HG02623 (cell line): Measurements from ENCODE around the gene ZNF771.

Experiments
- ATAC-seq: cut with Tn5 transposase; IDR thresholded peaks from one replicate; pipeline ENCODE4 v1.9.1; 2021; ENCODE audit warnings: moderate library complexity; ENCODE audit not compliant: unreplicated experiment

The ZNF771 gene

DNA sequence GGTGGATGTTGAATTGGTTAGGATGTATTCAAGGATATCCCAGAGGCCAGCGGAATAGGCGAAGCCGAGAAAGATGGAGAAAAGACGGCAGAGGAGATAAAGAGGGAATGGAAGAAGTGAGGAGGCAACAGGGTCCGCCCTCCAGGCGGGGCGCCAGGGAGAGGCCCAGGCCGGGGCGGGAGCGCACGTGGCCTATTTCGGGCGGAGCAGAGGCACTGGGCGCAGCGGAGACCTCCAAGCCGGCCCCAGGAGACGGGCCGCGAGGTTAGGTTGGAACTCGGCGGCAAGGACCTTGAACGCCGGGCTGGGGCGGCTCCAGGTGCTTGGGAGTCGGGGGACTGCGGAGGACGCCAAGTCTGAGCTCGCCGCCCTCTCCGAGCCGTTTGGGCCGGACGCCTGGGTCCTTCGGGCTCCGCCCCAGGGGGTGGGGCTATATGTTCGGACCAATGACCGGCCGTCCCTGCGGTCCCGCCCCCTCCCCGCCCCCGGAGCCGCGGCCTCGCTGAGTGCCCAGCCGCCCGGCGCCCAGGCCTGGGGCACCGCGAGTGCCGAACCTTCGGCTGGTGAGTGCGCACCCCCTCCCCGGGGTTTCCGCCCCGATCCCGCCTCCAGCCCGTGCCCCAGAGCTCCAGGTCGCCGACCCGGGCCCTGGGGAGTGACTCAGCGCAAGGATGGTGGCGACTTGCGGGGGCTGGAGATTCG lies at the start of gene ZNF771:
Gene ZNF771, plus strand, starts transcription at position 505 of the 702 bp plus-strand sequence. CDS start 448 bp downstream, outside the sequence.
- ATAC-seq: peak; percentile 80

DNA sequence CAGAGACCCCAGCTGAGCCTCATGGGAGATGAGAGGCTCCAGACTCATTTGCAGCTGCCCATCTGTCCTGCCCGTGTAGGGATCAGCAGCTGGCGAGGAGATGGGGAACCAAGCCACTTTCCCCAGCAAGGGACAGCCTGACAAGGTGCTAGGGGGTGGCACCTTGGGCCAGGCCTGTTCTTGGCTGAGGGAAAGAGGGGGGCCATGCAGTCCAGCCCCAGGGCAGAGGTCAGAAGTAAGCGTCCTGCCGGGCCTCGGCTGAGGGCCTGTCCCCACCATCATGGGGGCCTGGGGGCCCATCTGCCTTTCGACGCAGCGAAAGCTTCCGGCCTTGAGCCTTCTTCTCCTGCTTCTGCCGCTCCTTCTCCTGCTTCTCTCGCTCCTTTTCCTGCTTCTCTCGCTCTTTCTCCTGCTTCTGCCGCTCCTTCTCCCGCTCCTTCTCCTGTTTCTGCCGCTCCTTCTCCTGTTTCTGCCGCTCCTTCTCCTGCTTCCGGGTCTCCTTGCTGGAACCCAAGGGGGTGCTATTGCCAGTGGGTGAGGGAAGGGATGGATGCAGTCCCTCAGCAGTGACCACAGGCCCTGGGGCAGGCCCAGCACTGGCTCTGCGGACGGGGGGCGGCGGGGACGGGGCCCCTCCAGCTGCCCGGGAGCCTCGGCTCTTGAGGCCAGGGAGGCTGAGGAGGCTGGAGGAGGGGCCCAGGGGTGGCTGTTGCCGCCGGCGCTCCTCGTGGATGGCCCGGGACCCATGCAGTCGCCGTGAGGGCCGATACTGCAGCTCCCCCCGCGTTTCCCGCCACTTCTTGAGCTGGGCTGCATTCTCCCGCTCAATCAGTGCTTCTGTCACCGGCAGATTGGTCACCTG lies 49.5 kb upstream of the ZNF771 start:
- ATAC-seq: no peak

- no peak for ATAC-seq
These were observed 48.8 kb upstream of the ZNF771 start for GRCh38 chr16:30358577-30358936.

- no peak for ATAC-seq
These were observed 48.2 kb upstream of the ZNF771 start for GRCh38 chr16:30358990-30359870.

- ATAC-seq: no peak
These were observed 47.6 kb upstream of the ZNF771 start for GRCh38 chr16:30359871-30360170.

- ATAC-seq: no peak
These were observed 46.2 kb upstream of the ZNF771 start for GRCh38 chr16:30361180-30361579.

GRCh38 chr16:30365200-30365599 lies 42.2 kb upstream of the ZNF771 start:
- ATAC-seq: no peak

DNA sequence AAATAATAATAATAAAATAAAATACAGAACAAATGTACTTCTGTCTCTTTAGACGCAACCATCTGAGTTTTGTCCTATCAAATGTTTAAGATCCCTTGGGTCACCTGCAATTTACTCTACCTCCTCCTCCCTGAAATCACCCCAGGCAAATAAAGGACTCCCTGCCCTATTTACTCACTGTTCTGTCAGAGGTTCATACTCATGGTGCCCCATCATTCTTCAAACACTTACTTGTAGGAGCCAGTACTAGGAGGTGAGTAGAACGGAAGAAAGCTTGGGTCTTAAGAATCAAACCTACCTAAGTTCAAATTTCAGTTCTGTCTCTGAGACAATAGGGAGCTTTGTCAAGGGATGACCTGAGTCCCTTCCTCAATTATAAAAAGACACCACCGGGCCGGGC lies 40.9 kb upstream of the ZNF771 start:
- no peak for ATAC-seq

DNA sequence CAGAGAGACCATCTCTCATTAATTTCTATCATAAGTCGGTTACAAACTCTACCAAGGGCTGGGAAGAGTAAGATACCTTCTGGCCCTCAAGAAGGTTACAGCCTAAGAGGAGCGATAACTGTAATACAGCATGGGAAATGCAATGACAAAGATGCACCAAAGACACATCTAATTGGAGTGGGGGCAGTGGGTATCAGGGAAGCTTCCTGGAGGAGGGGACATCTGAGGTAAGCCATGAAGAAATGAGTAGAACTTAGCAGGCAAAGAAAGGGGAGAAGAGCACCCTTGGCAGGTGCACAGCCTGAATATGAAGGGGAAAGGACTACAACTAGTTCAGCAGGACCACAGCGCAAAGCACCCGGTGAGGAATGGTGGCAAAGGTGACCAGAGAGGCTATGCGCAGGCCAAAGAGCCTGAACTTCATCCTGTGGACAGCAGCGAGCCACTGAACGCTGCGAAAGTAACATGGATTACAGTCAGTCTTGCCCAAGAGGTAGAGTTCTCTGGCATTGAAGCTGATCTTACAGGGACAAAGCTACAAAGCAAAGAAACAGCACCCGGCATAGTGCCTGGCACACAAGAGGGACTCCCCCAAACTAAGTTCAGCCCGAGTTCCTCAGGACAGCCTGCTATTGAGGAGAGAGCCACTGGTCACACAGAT lies 39.9 kb upstream of the ZNF771 start:
- no peak for ATAC-seq

GRCh38 chr16:30368122-30368791 lies 39.1 kb upstream of the ZNF771 start:
- no peak for ATAC-seq

DNA sequence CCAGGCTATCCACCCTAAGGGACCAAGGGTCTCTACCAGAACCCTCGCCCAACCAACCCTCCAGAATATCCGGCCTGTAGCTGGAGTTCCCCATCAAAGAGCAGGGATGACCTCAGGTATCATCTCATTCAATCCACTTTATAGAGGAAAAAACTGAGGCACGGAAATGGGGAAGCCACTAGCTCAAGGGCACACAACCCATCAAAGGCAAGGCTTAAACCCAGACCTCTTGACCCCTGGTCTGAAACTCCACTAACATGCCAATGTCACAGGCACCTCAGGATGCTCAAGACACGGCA lies 38.7 kb upstream of the ZNF771 start:
- ATAC-seq: no peak

DNA sequence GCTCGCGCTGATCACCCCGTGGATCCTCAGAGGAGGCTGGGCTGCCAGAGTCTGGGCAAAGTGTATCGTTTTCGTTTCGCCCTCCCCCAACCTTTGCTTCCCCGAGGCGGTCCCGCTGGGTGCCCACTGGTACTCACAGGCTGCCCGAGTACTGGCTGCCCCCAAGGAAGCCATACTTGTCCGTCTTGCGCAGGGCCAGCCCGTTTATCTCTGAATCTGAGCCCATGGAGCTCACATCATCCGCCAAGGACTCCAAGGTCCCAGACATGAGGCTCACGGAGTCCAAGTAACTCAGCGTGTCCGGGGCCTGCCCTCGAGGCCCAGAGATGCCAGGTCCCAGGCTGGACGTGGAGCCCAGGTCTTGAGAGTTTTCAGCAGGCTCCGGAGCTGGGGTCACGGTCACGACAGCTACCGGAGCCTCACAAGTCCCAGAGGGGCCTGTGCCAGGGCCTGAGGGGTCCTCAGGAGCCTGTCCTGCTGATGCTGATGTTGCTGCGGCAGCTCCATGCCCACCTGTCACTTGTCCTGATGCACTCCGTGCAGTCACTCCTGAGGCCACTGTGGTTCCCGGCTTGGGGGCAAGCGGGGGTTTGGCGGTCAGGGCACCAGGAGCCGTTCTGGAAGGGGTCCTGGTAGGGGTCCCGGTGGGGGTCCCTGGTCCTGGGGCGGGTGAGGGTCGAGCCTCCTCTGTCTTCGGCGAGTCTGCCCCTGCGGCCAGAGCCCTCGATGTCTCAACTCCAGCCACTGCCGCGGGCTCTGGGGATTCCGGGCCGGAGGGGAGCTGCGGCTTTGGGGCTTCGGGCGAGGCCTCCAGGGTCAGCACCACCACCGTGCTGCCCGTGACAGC lies 38.1 kb upstream of the ZNF771 start:
- no peak for ATAC-seq

DNA sequence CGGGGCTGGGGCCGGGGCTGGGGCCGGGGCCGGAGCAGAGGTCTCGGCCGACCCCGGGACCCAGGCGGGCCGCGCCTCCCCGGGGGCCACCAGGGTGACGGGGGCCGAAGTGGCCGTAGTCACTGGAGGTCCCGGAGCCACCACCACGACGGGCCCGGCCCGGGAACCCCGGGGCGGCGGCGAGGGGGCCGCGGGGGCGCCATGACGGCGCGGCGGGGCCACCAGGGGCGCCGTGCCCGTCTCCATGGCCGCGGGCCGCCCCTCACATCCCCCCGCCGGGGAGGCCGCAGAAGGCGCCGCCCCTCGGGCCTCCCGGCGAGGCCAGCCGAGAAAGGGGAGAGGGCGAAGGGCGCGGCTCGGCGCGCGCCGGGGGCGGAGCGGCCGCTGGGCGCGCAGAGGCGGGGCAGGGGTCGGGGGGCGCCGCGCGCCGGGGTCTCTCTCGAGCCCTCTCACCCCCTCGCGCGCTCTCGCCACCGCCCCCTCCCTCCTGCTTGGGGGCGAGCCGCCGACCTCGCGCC lies 37.4 kb upstream of the ZNF771 start:
- peak; percentile 3 for ATAC-seq

DNA sequence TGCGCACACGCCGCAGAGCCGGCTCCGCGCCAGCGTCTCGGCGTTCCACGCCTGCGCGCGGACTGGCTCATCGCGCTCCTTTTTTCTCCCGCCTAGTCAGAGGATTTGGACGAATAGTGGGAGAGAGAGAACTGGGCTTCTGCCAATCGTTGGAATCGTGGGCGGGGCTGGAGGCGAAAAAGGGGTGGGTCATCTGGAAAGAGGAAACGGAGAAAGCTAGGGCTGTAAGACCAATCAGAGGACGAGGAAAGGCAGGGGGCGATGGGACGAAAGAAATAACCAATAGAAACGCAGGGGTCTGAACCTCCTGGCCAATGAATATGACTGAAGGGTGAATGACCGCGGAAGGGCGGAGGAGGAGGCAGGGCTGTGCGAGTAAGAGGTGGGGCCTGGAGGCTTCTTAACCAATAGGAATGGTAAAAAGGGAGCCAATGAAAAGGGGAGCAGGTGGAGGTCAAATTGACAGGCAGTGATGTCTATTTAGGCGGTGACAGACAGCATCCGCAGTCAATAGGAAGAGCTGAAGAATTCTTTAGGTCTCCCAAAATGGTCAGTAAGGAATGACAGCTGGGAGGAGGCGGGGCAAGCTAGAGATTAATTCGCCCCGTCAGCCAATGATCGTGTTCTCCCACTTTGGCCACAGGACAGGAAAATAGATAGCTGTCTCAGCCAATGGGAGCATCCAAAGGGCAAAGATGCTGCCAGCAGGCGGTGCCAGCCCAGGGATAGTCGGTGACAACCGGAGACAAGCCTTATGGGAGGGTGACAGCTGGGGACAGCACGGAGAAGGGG lies 36.8 kb upstream of the ZNF771 start, which contains the start of gene TBC1D10B:
Gene TBC1D10B, minus strand, starts transcription at position 39 of the 792 bp plus-strand sequence. CDS start 311 bp downstream, outside the sequence.
- ATAC-seq: peak; percentile 73

- no peak for ATAC-seq
These were observed 36.1 kb upstream of the ZNF771 start for GRCh38 chr16:30371248-30371816.

- ATAC-seq: no peak
These were observed 35.2 kb upstream of the ZNF771 start for GRCh38 chr16:30372038-30372712.

GRCh38 chr16:30372725-30373124 lies 34.7 kb upstream of the ZNF771 start:
- no peak for ATAC-seq

DNA sequence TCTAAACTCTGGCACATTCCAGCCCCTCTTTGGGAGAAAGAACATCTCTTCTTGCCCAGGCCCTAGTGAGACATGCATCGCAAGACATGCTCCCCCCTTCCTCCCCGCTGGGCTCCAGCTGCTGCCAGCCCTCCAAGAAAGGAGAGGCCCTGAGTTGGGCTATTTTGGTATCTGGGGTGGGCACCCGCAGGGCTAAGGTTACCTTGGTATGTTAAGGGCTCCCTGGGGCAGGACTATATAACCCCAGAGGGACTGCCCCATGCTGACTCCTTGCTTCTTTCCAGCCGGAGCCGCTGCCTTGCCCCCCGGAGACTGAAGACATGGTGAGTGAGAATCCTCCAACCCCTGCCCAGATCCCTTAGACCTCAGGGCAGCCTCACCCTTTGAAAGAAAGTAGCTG lies 32.9 kb upstream of the ZNF771 start, which contains the start of gene MYL11:
Gene MYL11, plus strand, starts transcription at position 265 of the 400 bp plus-strand sequence. Its CDS starts 56 bp downstream, at position 321.
- no peak for ATAC-seq
